Thyroid gland (tissue), 4 donors: ENCODE data around the gene NPFF. TPM values are rescaled to one million over a fixed set of nuclear protein-coding genes. Genes with fewer than 3 reads are reported as not detected.
"Not testable (repeated sequence)": the region's sequence is repeated elsewhere in the genome, so short reads cannot be mapped to it uniquely, and the experiment has no call there.

Experiments
- DNase-seq, 2 donors: peaks; one replicate each; pipeline ENCODE4 v3.0.0-alpha.2; 2019
- H3K27ac ChIP-seq, 3 donors: fragments of 200-600 bp; sonication (generic); 1 replicate in 2 of 3; 2 replicates in 1 of 3; pipeline ENCODE4 v1.5.1; 2016 to 2019; ENCODE audit warnings: mild to moderate bottlenecking in 1 of 3, moderate library complexity in 1 of 3
- H3K27me3 ChIP-seq: fragments of 200-600 bp; sonication (generic); one replicate; pipeline ENCODE4 v1.5.1; 2019
- H3K36me3 ChIP-seq, 2 donors: fragments of 200-600 bp; sonication (generic); one replicate each; pipeline ENCODE4 v1.5.1; 2016 to 2019
- H3K4me1 ChIP-seq, 2 donors: fragments of 200-600 bp; sonication (generic); one replicate each; pipeline ENCODE4 v1.5.1; 2017 to 2019
- H3K4me3 ChIP-seq, 3 donors: fragments of 200-600 bp; sonication (generic); replicated peaks in 1 of 3; 1 replicate in 2 of 3; 2 replicates in 1 of 3; pipeline ENCODE4 v1.5.1; 2016; ENCODE audit warnings: mild to moderate bottlenecking in 1 of 3
- H3K9me3 ChIP-seq: fragments of 200-600 bp; sonication (generic); one replicate; pipeline ENCODE4 v1.5.1; 2017
- CTCF ChIP-seq, 6 experiments: fragments of 200-600 bp in 3 of 6; fragments of 450-650 bp in 3 of 6; sonication (generic) in 3 of 6; IDR thresholded peaks; one replicate each; pipeline ENCODE4 v1.5.1; 2016 to 2019; ENCODE audit warnings: antibody characterized with exemption in 6 of 6, mild to moderate bottlenecking in 2 of 6, inconsistent platforms in 1 of 6, moderate library complexity in 1 of 6
- POLR2A ChIP-seq, 2 donors: fragments of 450-650 bp; IDR thresholded peaks; one replicate each; pipeline ENCODE4 v1.6.1; 2017; ENCODE audit warnings: antibody characterized with exemption in 2 of 2, mild to moderate bottlenecking in 2 of 2, moderate library complexity in 1 of 2
- WGBS, 2 donors: methylation state at CpG; one replicate each; pipeline ENCODE4 v1.1.5; 2017; 5-methylcytosine and 5-hydroxymethylcytosine counted together
- intact Hi-C: fragments of 100-400 bp; cut with DNase I; formaldehyde crosslinking; loops from one replicate; pipeline ENCODE4 v1.15.1; 2023
- total RNA-seq, 4 donors: library from RNA; depleted of rRNA; stranded (reverse); fragments of >200 nt; gene quantifications; one replicate each; pipeline ENCODE4 v1.2.3, GENCODE V29; 2016

The NPFF gene
- total RNA-seq: not detected

GRCh38 chr12:53506881-53507602, at the start of gene NPFF:
Gene NPFF (minus strand): TSS chr12:53507484. CDS start chr12:53507474, 10 bp downstream.
- no peaks in the 10 kb centered on the region for H3K27me3 ChIP-seq
- 88 to 93% methylated on average over 8 to 9 of the region's 9 CpGs for WGBS, 2 donors
- no peaks in the 10 kb centered on the region for H3K9me3 ChIP-seq
- no peak for TF ChIP-seq CTCF (IDR thresholded peaks at IDR 0.05)
- no peak for TF ChIP-seq POLR2A (IDR thresholded peaks at IDR 0.05)
- intact Hi-C loops: loop anchor here (5.0 to 10.0 kb wide), 2 partner anchors 50 to 182 kb away; partner anchors contain the start of gene AAAS
- H3K36me3 ChIP-seq: peaks cover 12 to 23% of the 10 kb centered on the region in 2 donors
- no peak within 1 kb of the TSS for H3K4me3 ChIP-seq
- DNase-seq: no peak
- H3K4me1 ChIP-seq: peaks cover 3 to 19% of the 10 kb centered on the region in 2 donors
- H3K27ac ChIP-seq: no peak within 1 kb of the TSS

- H3K27ac ChIP-seq: no peak overlapping the region
These were observed 45.4 kb upstream of the NPFF start for GRCh38 chr12:53552361-53553327.

GRCh38 chr12:53551889-53552291, 44.6 kb upstream of the NPFF start:
- H3K4me1 ChIP-seq: no peaks in the 10 kb centered on the region
- no peak for DNase-seq
- H3K27ac ChIP-seq: no peak overlapping the region
- H3K4me3 ChIP-seq: no peak overlapping the region
- intact Hi-C loops: no loop called here
- H3K9me3 ChIP-seq: no peaks in the 10 kb centered on the region
- H3K27me3 ChIP-seq: no peaks in the 10 kb centered on the region
- peaks cover 5 to 7% of the 10 kb centered on the region in 2 donors for H3K36me3 ChIP-seq
- 91 to 94% methylated on average over 2 of the region's 2 CpGs for WGBS, 2 donors
- no peak for TF ChIP-seq POLR2A (IDR thresholded peaks at IDR 0.05)
- peak in 1 of 6 experiments; percentile 5 for TF ChIP-seq CTCF (IDR thresholded peaks at IDR 0.05)

More at GRCh38 chr12:53552361-53553327, 45.4 kb upstream of the NPFF start:
- no peak overlapping the region for H3K4me3 ChIP-seq
- no peaks in the 10 kb centered on the region for H3K27me3 ChIP-seq
- DNase-seq: no peak
- H3K9me3 ChIP-seq: no peaks in the 10 kb centered on the region
- 92 to 94% methylated on average over 14 of the region's 14 CpGs for WGBS, 2 donors
- H3K36me3 ChIP-seq: peaks cover 5 to 7% of the 10 kb centered on the region in 2 donors
- no peaks in the 10 kb centered on the region for H3K4me1 ChIP-seq
- no peak for TF ChIP-seq POLR2A (IDR thresholded peaks at IDR 0.05)
- TF ChIP-seq CTCF (IDR thresholded peaks at IDR 0.05): no peak
- intact Hi-C loops: no loop called here

- WGBS, 2 donors: 91 to 100% methylated on average over 1 of the region's 1 CpG
- intact Hi-C loops: no loop called here
These were observed 43.3 kb upstream of the NPFF start for GRCh38 chr12:53550595-53550994.

GRCh38 chr12:53550131-53550530, 42.8 kb upstream of the NPFF start:
- 96 to 98% methylated on average over 8 of the region's 8 CpGs for WGBS, 2 donors
- H3K36me3 ChIP-seq, intact Hi-C loops, H3K4me3 ChIP-seq, H3K4me1 ChIP-seq, H3K27me3 ChIP-seq, H3K27ac ChIP-seq, H3K9me3 ChIP-seq, DNase-seq: not testable (repeated sequence)

More at GRCh38 chr12:53550595-53550994, 43.3 kb upstream of the NPFF start:
- peaks cover 5 to 7% of the 10 kb centered on the region in 2 donors for H3K36me3 ChIP-seq
- no peak for DNase-seq
- H3K9me3 ChIP-seq: no peaks in the 10 kb centered on the region
- H3K4me1 ChIP-seq: no peaks in the 10 kb centered on the region
- H3K27ac ChIP-seq: no peak overlapping the region
- no peaks in the 10 kb centered on the region for H3K27me3 ChIP-seq
- H3K4me3 ChIP-seq: no peak overlapping the region
- TF ChIP-seq POLR2A (IDR thresholded peaks at IDR 0.05) (no peak), CTCF (IDR thresholded peaks at IDR 0.05) (no peak)

- H3K27me3 ChIP-seq, intact Hi-C loops, DNase-seq, H3K36me3 ChIP-seq, H3K27ac ChIP-seq, H3K9me3 ChIP-seq, H3K4me3 ChIP-seq: not testable (repeated sequence)
- peaks cover 9 to 20% of the 10 kb centered on the region in 2 donors for H3K4me1 ChIP-seq
- WGBS, 2 donors: 96 to 100% methylated on average over 6 of the region's 6 CpGs
These were observed 41.1 kb upstream of the NPFF start for GRCh38 chr12:53548354-53548753.
